Skeletal muscle satellite cell (primary cell): ENCODE data around the gene CDK4.
"Not testable (repeated sequence)": the region's sequence is repeated elsewhere in the genome, so short reads cannot be mapped to it uniquely, and the experiment has no call there.

ENCODE experiments used
- H3K27me3 ChIP-seq: 2 replicates; pipeline ENCODE4 v1.7.0; 2013; ENCODE audit warnings: low read length; ENCODE audit not compliant: control insufficient read depth, insufficient read depth
- H3K36me3 ChIP-seq: 2 replicates; pipeline ENCODE4 v1.7.0; 2013; ENCODE audit warnings: mild to moderate bottlenecking, control low read depth, low read length; ENCODE audit not compliant: insufficient read depth
- H3K4me1 ChIP-seq: 2 replicates; pipeline ENCODE4 v1.7.0; 2013; ENCODE audit warnings: low read length; ENCODE audit not compliant: control insufficient read depth, insufficient read depth
- H3K4me2 ChIP-seq: 2 replicates; pipeline ENCODE4 v1.7.0; 2013; ENCODE audit warnings: mild to moderate bottlenecking, low read length
- H3K4me3 ChIP-seq: 2 replicates; pipeline ENCODE4 v1.7.0; 2013; ENCODE audit warnings: low read length
- H3K9ac ChIP-seq: 2 replicates; pipeline ENCODE4 v1.7.0; 2013; ENCODE audit warnings: mild to moderate bottlenecking, low read depth, low read length, moderate library complexity
- H3K9me3 ChIP-seq: replicated peaks from 2 replicates; pipeline ENCODE4 v1.7.0; 2013; ENCODE audit warnings: mild to moderate bottlenecking, control low read depth, low read length

Gene CDK4

GRCh38 chr12:57781244-57781643 lies 29.1 kb upstream of the CDK4 start:
- H3K4me1 ChIP-seq = peaks cover 3% of the 10 kb centered on the region
- no peak overlapping the region for H3K9ac ChIP-seq
- no peak overlapping the region for H3K4me2 ChIP-seq
- no peaks in the 10 kb centered on the region for H3K9me3 ChIP-seq
- H3K36me3 ChIP-seq = peaks cover 19% of the 10 kb centered on the region
- no peaks in the 10 kb centered on the region for H3K27me3 ChIP-seq
- no peak overlapping the region for H3K4me3 ChIP-seq

- Histone ChIP-seq H3K4me3 (no peak overlapping the region), H3K9ac (no peak overlapping the region), H3K9me3 (no peaks in the 10 kb centered on the region), H3K36me3 (peaks cover 11% of the 10 kb centered on the region), H3K4me2 (no peak overlapping the region), H3K4me1 (peaks cover 3% of the 10 kb centered on the region), H3K27me3 (no peaks in the 10 kb centered on the region)
Observed at GRCh38 chr12:57780284-57780897, 28.3 kb upstream of the CDK4 start.

GRCh38 chr12:57779736-57780135 lies 27.6 kb upstream of the CDK4 start:
- no peak overlapping the region for H3K4me2 ChIP-seq
- H3K9me3 ChIP-seq = no peaks in the 10 kb centered on the region
- peaks cover 10% of the 10 kb centered on the region for H3K36me3 ChIP-seq
- no peak overlapping the region for H3K9ac ChIP-seq
- H3K27me3 ChIP-seq = no peaks in the 10 kb centered on the region
- no peak overlapping the region for H3K4me3 ChIP-seq
- H3K4me1 ChIP-seq = peaks cover 3% of the 10 kb centered on the region

- Histone ChIP-seq H3K4me3 (no peak overlapping the region), H3K9me3 (no peaks in the 10 kb centered on the region), H3K9ac (no peak overlapping the region), H3K27me3 (no peaks in the 10 kb centered on the region), H3K36me3 (peaks cover 10% of the 10 kb centered on the region), H3K4me2 (no peak overlapping the region), H3K4me1 (no peaks in the 10 kb centered on the region)
Observed at GRCh38 chr12:57777911-57778310, 25.8 kb upstream of the CDK4 start.

- H3K4me3 ChIP-seq = no peak overlapping the region
- H3K9me3 ChIP-seq = no peaks in the 10 kb centered on the region
- no peaks in the 10 kb centered on the region for H3K27me3 ChIP-seq
- no peaks in the 10 kb centered on the region for H3K4me1 ChIP-seq
- H3K36me3 ChIP-seq = peaks cover 10% of the 10 kb centered on the region
- H3K9ac ChIP-seq = no peak overlapping the region
- H3K4me2 ChIP-seq = no peak overlapping the region
Observed at GRCh38 chr12:57777367-57777766, 25.3 kb upstream of the CDK4 start.

- H3K9ac ChIP-seq = no peak overlapping the region
- H3K4me1 ChIP-seq = peaks cover 3% of the 10 kb centered on the region
- H3K4me3 ChIP-seq = no peak overlapping the region
- no peaks in the 10 kb centered on the region for H3K9me3 ChIP-seq
- peaks cover 10% of the 10 kb centered on the region for H3K36me3 ChIP-seq
- H3K4me2 ChIP-seq = no peak overlapping the region
- H3K27me3 ChIP-seq = no peaks in the 10 kb centered on the region
Observed at GRCh38 chr12:57776247-57776587, 24.1 kb upstream of the CDK4 start.

GRCh38 chr12:57775563-57776246 lies 23.6 kb upstream of the CDK4 start:
- H3K27me3 ChIP-seq = no peaks in the 10 kb centered on the region
- peaks cover 8% of the 10 kb centered on the region for H3K4me1 ChIP-seq
- H3K4me2 ChIP-seq = no peak overlapping the region
- H3K9me3 ChIP-seq = no peaks in the 10 kb centered on the region
- peaks cover 13% of the 10 kb centered on the region for H3K36me3 ChIP-seq
- H3K9ac ChIP-seq = no peak overlapping the region
- no peak overlapping the region for H3K4me3 ChIP-seq

GRCh38 chr12:57775044-57775443 lies 22.9 kb upstream of the CDK4 start:
- Histone ChIP-seq H3K27me3 (no peaks in the 10 kb centered on the region), H3K4me2 (no peak overlapping the region), H3K4me3 (no peak overlapping the region), H3K9ac (no peak overlapping the region), H3K9me3 (no peaks in the 10 kb centered on the region), H3K4me1 (peaks cover 8% of the 10 kb centered on the region), H3K36me3 (peaks cover 9% of the 10 kb centered on the region)

- H3K9ac ChIP-seq, H3K4me1 ChIP-seq, H3K4me3 ChIP-seq, H3K9me3 ChIP-seq, H3K27me3 ChIP-seq, H3K4me2 ChIP-seq: not testable (repeated sequence)
- H3K36me3 ChIP-seq = peaks cover 10% of the 10 kb centered on the region
Observed at GRCh38 chr12:57774634-57775033, 22.5 kb upstream of the CDK4 start.

GRCh38 chr12:57772429-57773322 lies 20.6 kb upstream of the CDK4 start, which contains the start of gene EEF1AKMT3:
TSS of gene EEF1AKMT3 (plus strand) at chr12:57772614. CDS start at chr12:57772725, 111 bp downstream.
- Histone ChIP-seq H3K4me3 (peak within 1 kb of the TSS; percentile 94), H3K27me3 (no peaks in the 10 kb centered on the region)

GRCh38 chr12:57771873-57772428 lies 19.8 kb upstream of the CDK4 start, which contains the start of gene METTL1:
TSS of gene METTL1 (minus strand) at chr12:57772105. CDS start at chr12:57772083, 22 bp downstream.
- peaks cover 13% of the 10 kb centered on the region for H3K4me1 ChIP-seq
- H3K9me3 ChIP-seq = no peaks in the 10 kb centered on the region
- H3K4me2 ChIP-seq = peak within 1 kb of the TSS; percentile 99
- H3K27me3 ChIP-seq = peaks cover 3% of the 10 kb centered on the region
- peaks cover 18% of the 10 kb centered on the region for H3K36me3 ChIP-seq
- H3K9ac ChIP-seq = peak within 1 kb of the TSS; percentile 91
- peak within 1 kb of the TSS; percentile 94 for H3K4me3 ChIP-seq

More at GRCh38 chr12:57772429-57773322, 20.6 kb upstream of the CDK4 start, which contains the start of gene EEF1AKMT3:
- Histone ChIP-seq H3K4me1 (peaks cover 8% of the 10 kb centered on the region), H3K9ac (peak within 1 kb of the TSS; percentile 91), H3K36me3 (peaks cover 18% of the 10 kb centered on the region), H3K4me2 (peak within 1 kb of the TSS; percentile 99), H3K9me3 (no peaks in the 10 kb centered on the region)
